ENCODE data around the gene NADK2. TPM values are rescaled to one million over a fixed set of nuclear protein-coding genes. Genes with fewer than 3 reads are reported as not detected.
A peak's percentile ranks its signal among the peaks of the same experiment; 100 is the strongest.

NADK2 gene
- total RNA-seq, 1 experiment from 2014 or later: 12.2 TPM

DNA sequence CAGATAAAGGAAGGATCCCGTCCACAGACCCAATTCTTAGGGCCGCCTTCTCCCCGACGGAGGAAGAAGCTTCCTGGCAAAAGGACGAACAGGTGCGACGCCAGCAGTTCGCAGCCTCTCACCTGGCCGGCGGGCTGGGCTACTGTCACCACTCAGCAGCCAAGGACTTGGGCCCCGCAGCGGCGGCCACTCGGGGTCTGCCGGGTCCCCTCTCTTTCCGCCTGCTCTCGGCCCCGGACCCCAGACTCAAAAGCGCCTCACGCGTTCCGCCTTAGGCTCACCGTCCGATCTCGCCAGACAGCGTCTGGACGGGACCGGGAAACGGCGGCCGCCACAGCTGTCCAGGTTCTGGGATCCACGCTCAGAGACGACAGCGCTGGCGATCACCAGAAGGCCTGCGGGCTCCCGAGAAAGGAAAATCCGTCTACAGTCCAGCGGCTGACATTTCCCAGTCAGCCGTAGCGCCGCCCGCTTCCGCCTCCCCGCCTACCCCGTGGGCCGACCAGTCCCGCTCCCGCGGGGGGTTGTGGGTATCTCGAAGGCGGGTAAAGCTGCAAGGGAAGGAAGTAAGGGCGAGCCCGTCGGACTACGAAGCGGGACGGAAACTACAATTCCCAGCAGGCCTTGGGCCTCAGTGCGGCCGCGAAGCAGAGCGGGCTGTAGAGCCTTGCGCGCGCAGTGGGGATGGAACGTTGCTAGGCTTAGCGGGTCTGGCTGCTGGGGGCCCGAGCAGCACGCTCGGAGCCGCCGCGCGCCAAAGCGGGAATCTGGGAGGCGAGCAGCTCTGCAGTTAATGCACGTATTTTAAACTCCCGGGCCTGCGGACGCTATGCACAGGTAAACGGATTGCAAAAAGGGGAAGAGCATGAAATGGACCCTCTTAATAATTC lies 90.0 kb downstream of the NADK2 start, which contains the start of the genes LMBRD2 and SKP2:
LMBRD2 (minus strand) TSS at position 454 of the 890 bp plus-strand sequence. CDS start 8,538 bp downstream, outside the sequence.
SKP2 (plus strand) TSS at position 678 of the 890 bp plus-strand sequence; CDS start at position 830, 152 bp downstream.
- Histone ChIP-seq H2BK15ac (ENCODE audit: low read depth, low read length) (no peak within 1 kb of the TSS), H3K4ac (ENCODE audit: low read depth, low read length) (no peak within 1 kb of the TSS), H3K4me1 (ENCODE audit: insufficient read depth, low read length) (no peaks in the 10 kb centered on the region), H2AK5ac (ENCODE audit: insufficient read length, low read length) (no peak within 1 kb of the TSS), H3K4me2 (ENCODE audit: insufficient read depth, insufficient read length, low read length) (peak within 1 kb of the TSS; percentile 92), H2AFZ (ENCODE audit: low read length) (peak within 1 kb of the TSS; percentile 42), H2BK20ac (ENCODE audit: low read depth, low read length, poor library complexity, severe bottlenecking) (no peak within 1 kb of the TSS), H4K8ac (replicated peaks; ENCODE audit: insufficient read length, low read depth, low read length) (no peak within 1 kb of the TSS), H3K18ac (ENCODE audit: insufficient read length, low read depth, low read length) (no peak within 1 kb of the TSS), H4K5ac (ENCODE audit: insufficient read length, low read depth, low read length) (no peak within 1 kb of the TSS), H3K79me2 (ENCODE audit: insufficient read depth, low read length) (peaks cover 4% of the 10 kb centered on the region; the same call in 1 of the 2 replicates), H3K27me3 (ENCODE audit: insufficient read depth, low read length) (no peaks in the 10 kb centered on the region), H4K20me1 (ENCODE audit: control insufficient read depth, insufficient read depth, insufficient read length) (no peaks in the 10 kb centered on the region), H3K23me2 (ENCODE audit: insufficient read length, low read depth, low read length, poor library complexity, severe bottlenecking) (peaks cover 11% of the 10 kb centered on the region), H3K9ac (ENCODE audit: extremely low read depth, insufficient read length, low read length) (peak within 1 kb of the TSS; percentile 96), H3K14ac (ENCODE audit: insufficient read depth, low read length) (peak within 1 kb of the TSS; percentile 52), H2BK120ac (ENCODE audit: low read depth, low read length, poor library complexity, severe bottlenecking) (no peak within 1 kb of the TSS), H2BK12ac (ENCODE audit: insufficient read length, low read depth, low read length) (no peak within 1 kb of the TSS), H3T11ph (ENCODE audit: low read length) (no peak within 1 kb of the TSS), H3K79me1 (ENCODE audit: insufficient read depth, low read depth, low read length, poor library complexity, severe bottlenecking) (peaks cover 8% of the 10 kb centered on the region), H4K91ac (ENCODE audit: insufficient read length, low read depth, low read length) (no peak within 1 kb of the TSS), H2BK5ac (ENCODE audit: insufficient read length, low read length) (no peak within 1 kb of the TSS), H3K27ac (ENCODE audit: insufficient read length, low read depth, low read length) (no peak within 1 kb of the TSS), H3K56ac (ENCODE audit: insufficient read length, low read depth, low read length) (no peak within 1 kb of the TSS), H3K9me3 (ENCODE audit: control insufficient read depth, low read depth, low read length) (no peaks in the 10 kb centered on the region), H3K23ac (ENCODE audit: insufficient read length, low read depth, low read length) (no peak within 1 kb of the TSS)
- H3K27me3 Mint-ChIP-seq (ENCODE audit: low read depth): no peaks in the 10 kb centered on the region
- peaks cover 18 to 35% (median 35%) of the 10 kb centered on the region in 3 experiments; a peak in 6 of 7 replicates for H3K36me3 Mint-ChIP-seq (ENCODE audit: insufficient read depth in 1 of 3, low read depth in 3 of 3)
- peak; percentile 98 for DNase-seq
- H3K27ac Mint-ChIP-seq: peak within 1 kb of the TSS; percentile 43 to 92 (median 74)
- H3K9me3 Mint-ChIP-seq: 0 out of 5 replicates have a peak, but pooled peaks cover 0 to 3% of the 10 kb centered on the region in 2 experiments
- H3K4me1 Mint-ChIP-seq: peaks cover 21 to 32% of the 10 kb centered on the region in 2 experiments
- no peak for TF ChIP-seq CTCF (conservative IDR thresholded peaks at IDR 0.05)
- no CpG with 5 or more reads among the region's 81 CpGs for WGBS (ENCODE audit: extremely low coverage, insufficient read length, low lambda C conversion rate)
- H3K4me3 Mint-ChIP-seq: peak within 1 kb of the TSS; percentile 88 to 95
